ENCODE data around the gene SBK1.
A peak's percentile ranks its signal among the peaks of the same experiment; 100 is the strongest.

The SBK1 gene

DNA sequence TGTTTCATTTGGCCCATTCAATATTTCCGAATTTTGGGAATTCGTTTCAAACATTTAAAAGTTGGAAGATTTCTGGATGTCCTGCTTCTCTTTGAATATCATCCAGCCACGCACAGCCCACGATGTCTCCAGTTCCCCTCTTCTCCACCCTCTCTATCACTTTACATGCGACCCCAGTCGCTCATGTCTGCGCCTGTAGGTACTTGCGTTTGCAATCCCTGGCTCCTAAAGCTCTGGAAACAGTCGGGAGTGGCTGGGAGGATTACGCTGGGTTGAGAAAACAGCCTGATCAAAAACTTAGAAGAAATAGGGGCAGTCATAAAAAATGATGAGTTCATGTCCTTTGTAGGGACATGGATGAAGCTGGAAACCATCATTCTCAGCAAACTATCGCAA, 1.5 kb upstream of the SBK1 start:
- peak overlapping the region; percentile 78 to 83 (median 82) for H3K4me3 Mint-ChIP-seq
- peaks cover 3% of the 10 kb centered on the region for H3K27me3 Mint-ChIP-seq (ENCODE audit: low read depth)
- H3K36me3 Mint-ChIP-seq (ENCODE audit: low read depth): no peaks in the 10 kb centered on the region
- TF ChIP-seq, protein P1, sequence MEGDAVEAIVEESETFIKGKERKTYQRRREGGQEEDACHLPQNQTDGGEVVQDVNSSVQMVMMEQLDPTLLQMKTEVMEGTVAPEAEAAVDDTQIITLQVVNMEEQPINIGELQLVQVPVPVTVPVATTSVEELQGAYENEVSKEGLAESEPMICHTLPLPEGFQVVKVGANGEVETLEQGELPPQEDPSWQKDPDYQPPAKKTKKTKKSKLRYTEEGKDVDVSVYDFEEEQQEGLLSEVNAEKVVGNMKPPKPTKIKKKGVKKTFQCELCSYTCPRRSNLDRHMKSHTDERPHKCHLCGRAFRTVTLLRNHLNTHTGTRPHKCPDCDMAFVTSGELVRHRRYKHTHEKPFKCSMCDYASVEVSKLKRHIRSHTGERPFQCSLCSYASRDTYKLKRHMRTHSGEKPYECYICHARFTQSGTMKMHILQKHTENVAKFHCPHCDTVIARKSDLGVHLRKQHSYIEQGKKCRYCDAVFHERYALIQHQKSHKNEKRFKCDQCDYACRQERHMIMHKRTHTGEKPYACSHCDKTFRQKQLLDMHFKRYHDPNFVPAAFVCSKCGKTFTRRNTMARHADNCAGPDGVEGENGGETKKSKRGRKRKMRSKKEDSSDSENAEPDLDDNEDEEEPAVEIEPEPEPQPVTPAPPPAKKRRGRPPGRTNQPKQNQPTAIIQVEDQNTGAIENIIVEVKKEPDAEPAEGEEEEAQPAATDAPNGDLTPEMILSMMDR (IDR thresholded peaks at IDR 0.05; ENCODE audit: unreplicated experiment in 3 of 3): no peak
- H3K27ac Mint-ChIP-seq: peak overlapping the region; percentile 51 to 79 (median 64)
- peaks cover 38% of the 10 kb centered on the region for H3K4me1 Mint-ChIP-seq
- no peaks in the 10 kb centered on the region for H3K9me3 Mint-ChIP-seq

DNA sequence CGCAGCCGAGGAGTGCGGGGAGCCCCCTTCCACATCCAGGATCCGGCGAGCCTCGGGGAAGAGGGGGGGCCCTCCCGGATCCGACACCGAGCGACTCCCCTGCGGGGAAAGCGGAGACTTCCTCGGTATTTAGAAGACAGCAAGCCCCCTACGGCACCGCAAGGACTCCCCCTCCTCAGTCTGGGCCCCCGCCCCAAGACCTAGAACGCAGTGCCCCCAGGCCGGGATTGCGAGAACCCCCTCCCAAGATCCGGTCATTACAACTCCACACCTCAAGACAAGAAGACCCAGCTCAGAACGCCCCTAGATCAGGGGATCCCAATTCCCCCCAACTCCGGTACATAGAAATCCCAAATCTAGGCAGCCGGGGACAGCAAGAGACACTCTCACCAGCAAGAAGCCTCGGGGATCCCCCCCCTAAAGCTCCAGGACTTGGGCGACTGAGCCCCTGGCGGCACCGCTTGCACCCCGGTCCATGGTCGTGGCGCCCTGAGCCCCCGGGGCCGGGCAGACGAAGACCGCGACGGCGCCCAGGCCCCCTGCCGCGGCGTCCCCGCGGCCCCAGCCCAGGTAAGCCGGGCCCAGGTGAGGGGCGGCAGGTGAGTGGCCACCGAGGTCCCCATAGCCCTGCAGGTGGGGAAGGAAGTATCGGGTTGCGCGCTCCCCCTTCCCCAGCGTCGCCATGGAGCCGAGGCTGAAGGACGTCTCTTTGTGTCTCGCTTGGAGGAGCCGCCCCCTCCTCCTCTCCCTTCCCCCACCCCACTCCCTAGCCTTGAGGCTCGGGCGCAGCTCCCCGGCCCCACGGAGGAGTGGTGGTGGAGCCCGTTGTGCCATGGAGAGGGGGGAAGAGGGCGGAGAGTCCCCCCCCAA, 641 bp downstream of the SBK1 start:
- peak overlapping the region; percentile 96 to 98 (median 97) for H3K4me3 Mint-ChIP-seq
- H3K4me1 Mint-ChIP-seq: peaks cover 34% of the 10 kb centered on the region
- H3K9me3 Mint-ChIP-seq: no peaks in the 10 kb centered on the region
- peaks cover 3% of the 10 kb centered on the region for H3K27me3 Mint-ChIP-seq (ENCODE audit: low read depth)
- TF ChIP-seq, protein P1 (IDR thresholded peaks at IDR 0.05; ENCODE audit: unreplicated experiment in 3 of 3): no peak
- peaks cover 4% of the 10 kb centered on the region for H3K36me3 Mint-ChIP-seq (ENCODE audit: low read depth)
- H3K27ac Mint-ChIP-seq: peak overlapping the region in 2 of 3 experiments; percentile 87 to 93

DNA sequence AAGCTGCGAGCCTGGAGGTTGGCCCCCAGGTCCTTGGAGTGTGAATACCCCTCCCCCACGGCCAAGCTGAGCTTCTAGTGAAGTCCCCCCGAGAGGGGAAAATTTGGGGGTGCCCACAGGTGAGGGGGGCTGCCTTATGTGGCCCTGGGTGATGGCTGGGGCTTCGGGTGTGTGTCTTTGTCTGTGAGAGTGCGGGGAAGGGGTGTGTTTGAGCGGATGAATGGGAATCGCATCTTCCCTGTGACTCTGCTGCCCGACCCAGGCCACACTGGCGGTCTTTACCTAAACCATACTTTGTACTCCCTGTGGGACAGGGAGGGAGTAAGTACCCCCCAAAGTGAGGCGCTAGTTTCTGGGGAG, 1.3 kb downstream of the SBK1 start:
- peaks cover 28% of the 10 kb centered on the region for H3K4me1 Mint-ChIP-seq
- H3K4me3 Mint-ChIP-seq: peak overlapping the region; percentile 80 to 98 (median 90)
- TF ChIP-seq, protein P1 (IDR thresholded peaks at IDR 0.05; ENCODE audit: unreplicated experiment in 3 of 3): no peak
- peak overlapping the region in 1 of 3 experiments; percentile 33 for H3K27ac Mint-ChIP-seq
- peaks cover 4% of the 10 kb centered on the region for H3K36me3 Mint-ChIP-seq (ENCODE audit: low read depth)
- H3K27me3 Mint-ChIP-seq (ENCODE audit: low read depth): peaks cover 3% of the 10 kb centered on the region
- no peaks in the 10 kb centered on the region for H3K9me3 Mint-ChIP-seq

DNA sequence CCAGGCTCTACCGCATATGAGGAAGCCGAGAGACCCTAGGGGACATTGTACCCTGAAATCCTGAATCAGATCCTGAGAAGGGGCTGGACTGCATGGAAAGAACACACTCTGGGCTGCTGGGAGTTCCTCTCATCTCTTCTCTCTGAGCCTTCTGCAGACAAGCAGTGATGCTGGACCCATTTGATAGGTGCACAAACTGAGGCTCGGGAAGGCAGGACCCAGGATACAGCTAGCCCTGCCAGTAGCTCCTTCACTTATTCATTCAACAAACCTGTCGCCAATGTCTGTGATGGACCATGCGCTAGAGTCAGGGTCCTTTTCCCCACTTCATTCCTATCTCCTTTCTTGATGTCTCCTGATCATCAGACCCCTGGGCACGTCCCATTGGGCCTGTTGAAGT, 1.9 kb downstream of the SBK1 start:
- peak overlapping the region in 1 of 3 experiments; percentile 48 for H3K27ac Mint-ChIP-seq
- H3K4me1 Mint-ChIP-seq: peaks cover 23% of the 10 kb centered on the region
- TF ChIP-seq, protein P1 (IDR thresholded peaks at IDR 0.05; ENCODE audit: unreplicated experiment in 3 of 3): no peak
- H3K27me3 Mint-ChIP-seq (ENCODE audit: low read depth): peaks cover 3% of the 10 kb centered on the region
- no peaks in the 10 kb centered on the region for H3K9me3 Mint-ChIP-seq
- peaks cover 4% of the 10 kb centered on the region for H3K36me3 Mint-ChIP-seq (ENCODE audit: low read depth)
- H3K4me3 Mint-ChIP-seq: peak overlapping the region; percentile 80 to 98 (median 90)

DNA sequence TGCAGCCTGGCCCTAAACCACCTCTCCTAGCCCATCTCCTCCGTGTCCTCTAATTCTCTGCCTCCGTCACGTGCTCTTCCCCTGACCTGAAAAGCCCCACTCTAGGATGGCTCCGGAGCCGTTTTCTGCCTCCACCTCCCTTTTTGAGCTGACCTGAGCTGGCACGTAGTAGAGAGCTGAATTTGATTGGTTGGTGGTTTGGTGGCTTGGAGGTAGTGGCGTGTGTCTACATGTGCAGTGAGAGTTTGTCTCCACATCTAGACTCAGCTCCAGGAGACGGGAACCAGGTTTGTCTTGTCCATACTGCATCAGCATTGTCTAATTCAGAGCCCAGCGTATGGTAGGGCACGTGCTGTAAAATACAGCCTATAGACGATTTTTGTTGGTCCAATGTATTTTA, 3.0 kb downstream of the SBK1 start:
- no peaks in the 10 kb centered on the region for H3K9me3 Mint-ChIP-seq
- no peak overlapping the region for H3K27ac Mint-ChIP-seq
- peaks cover 20% of the 10 kb centered on the region for H3K4me1 Mint-ChIP-seq
- TF ChIP-seq, protein P1 (IDR thresholded peaks at IDR 0.05; ENCODE audit: unreplicated experiment in 3 of 3): no peak
- H3K27me3 Mint-ChIP-seq (ENCODE audit: low read depth): peaks cover 3% of the 10 kb centered on the region
- peaks cover 10% of the 10 kb centered on the region for H3K36me3 Mint-ChIP-seq (ENCODE audit: low read depth)
- peak overlapping the region; percentile 64 to 80 (median 73) for H3K4me3 Mint-ChIP-seq

DNA sequence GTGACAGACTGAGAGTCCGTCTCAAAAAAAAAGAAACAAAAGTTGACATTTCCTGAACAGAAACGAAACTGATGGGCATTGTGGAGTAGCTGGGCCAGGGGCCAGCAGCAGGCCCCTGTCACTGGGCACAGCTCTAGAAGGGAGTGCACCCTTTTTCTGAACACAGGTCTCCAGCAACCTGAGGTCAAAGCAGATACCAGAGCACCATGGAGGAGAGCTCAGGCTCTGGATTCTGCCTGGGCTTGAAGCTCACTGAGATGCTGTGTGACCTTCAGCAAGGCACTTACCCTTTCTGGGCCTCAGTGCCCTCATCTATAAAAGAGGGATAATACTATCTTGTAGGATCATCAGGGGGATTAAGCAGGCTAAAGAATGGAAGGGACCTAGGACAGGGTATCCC, 5.0 kb downstream of the SBK1 start:
- Mint-ChIP-seq H3K4me1 (peaks cover 7% of the 10 kb centered on the region), H3K36me3 (ENCODE audit: low read depth) (peaks cover 14% of the 10 kb centered on the region), H3K4me3 (no peak overlapping the region), H3K27ac (no peak overlapping the region), H3K27me3 (ENCODE audit: low read depth) (peaks cover 3% of the 10 kb centered on the region), H3K9me3 (no peaks in the 10 kb centered on the region)
- TF ChIP-seq, protein P1 (IDR thresholded peaks at IDR 0.05; ENCODE audit: unreplicated experiment in 3 of 3): no peak

All from nephron (organoid).